RWPE2 (cell line): ENCODE data around the gene PCP2.

Experiments used
- ATAC-seq: fragments of 200-7000 bp; cut with Tn5 transposase; 3 replicates; pipeline ENCODE4 v1.9.1; 2021; ENCODE audit warnings: low read depth
- DNase-seq: peaks from one replicate; pipeline ENCODE4 v3.0.0-alpha.2; 2020; ENCODE audit warnings: low spot score
- H3K27ac ChIP-seq: fragments of 450-650 bp; 2 replicates; pipeline ENCODE4 v1.5.1; 2017; ENCODE audit warnings: mild to moderate bottlenecking; ENCODE audit not compliant: poor library complexity, severe bottlenecking
- H3K27me3 ChIP-seq: fragments of 250-450 bp; sonication (Bioruptor Pico); 2 replicates; pipeline ENCODE4 v1.5.1; 2021; ENCODE audit warnings: mild to moderate bottlenecking, moderate library complexity; ENCODE audit not compliant: insufficient read depth, poor library complexity, severe bottlenecking
- H3K36me3 ChIP-seq: fragments of 250-450 bp; sonication (Bioruptor Pico); 2 replicates; pipeline ENCODE4 v1.5.1; 2020; ENCODE audit warnings: low read depth, mild to moderate bottlenecking, moderate library complexity
- H3K4me1 ChIP-seq: fragments of 250-450 bp; sonication (Bioruptor Pico); 2 replicates; pipeline ENCODE4 v1.5.1; 2021; ENCODE audit warnings: mild to moderate bottlenecking, moderate library complexity; ENCODE audit not compliant: insufficient read depth, poor library complexity, severe bottlenecking
- H3K4me3 ChIP-seq: fragments of 250-450 bp; sonication (Bioruptor Pico); 2 replicates; pipeline ENCODE4 v1.5.1; 2021; ENCODE audit warnings: mild to moderate bottlenecking, moderate library complexity; ENCODE audit not compliant: severe bottlenecking
- H3K9me3 ChIP-seq: fragments of 250-450 bp; sonication (Bioruptor Pico); 2 replicates; pipeline ENCODE4 v1.5.1; 2021; ENCODE audit warnings: mild to moderate bottlenecking, moderate library complexity; ENCODE audit not compliant: severe bottlenecking
- TF ChIP-seq, protein P1 (sequence below): fragments of 450-650 bp; IDR thresholded peaks from one replicate; pipeline ENCODE4 v1.5.1; 2017; ENCODE audit warnings: mild to moderate bottlenecking, moderate library complexity; ENCODE audit not compliant: poor library complexity, severe bottlenecking

The PCP2 gene

DNA sequence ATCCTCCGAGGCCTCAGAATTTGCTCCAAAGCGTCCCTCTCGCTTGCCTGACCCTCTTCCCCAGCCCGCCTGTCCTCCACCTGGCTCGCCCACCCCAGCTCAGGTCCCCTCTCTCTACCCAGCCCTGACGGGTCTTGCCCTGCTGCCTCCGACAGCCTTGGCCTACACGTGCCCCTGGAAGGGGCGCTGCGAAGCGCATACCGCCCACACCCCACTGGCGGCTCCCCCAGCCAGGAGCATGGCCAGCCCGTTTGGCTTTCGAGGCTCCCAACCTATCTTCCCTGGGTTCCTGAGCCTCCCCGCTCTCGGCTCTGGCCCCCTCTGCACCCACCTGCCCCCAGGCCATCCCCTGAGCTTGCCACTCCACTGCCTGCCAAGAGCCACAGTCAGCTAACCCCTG is 8.7 kb downstream of the PCP2 start:
- Histone ChIP-seq H3K27ac (no peak overlapping the region), H3K4me1 (no peaks in the 10 kb centered on the region), H3K36me3 (peaks cover 46% of the 10 kb centered on the region), H3K9me3 (no peaks in the 10 kb centered on the region), H3K4me3 (no peak overlapping the region), H3K27me3 (no peaks in the 10 kb centered on the region)
- TF ChIP-seq, protein P1, sequence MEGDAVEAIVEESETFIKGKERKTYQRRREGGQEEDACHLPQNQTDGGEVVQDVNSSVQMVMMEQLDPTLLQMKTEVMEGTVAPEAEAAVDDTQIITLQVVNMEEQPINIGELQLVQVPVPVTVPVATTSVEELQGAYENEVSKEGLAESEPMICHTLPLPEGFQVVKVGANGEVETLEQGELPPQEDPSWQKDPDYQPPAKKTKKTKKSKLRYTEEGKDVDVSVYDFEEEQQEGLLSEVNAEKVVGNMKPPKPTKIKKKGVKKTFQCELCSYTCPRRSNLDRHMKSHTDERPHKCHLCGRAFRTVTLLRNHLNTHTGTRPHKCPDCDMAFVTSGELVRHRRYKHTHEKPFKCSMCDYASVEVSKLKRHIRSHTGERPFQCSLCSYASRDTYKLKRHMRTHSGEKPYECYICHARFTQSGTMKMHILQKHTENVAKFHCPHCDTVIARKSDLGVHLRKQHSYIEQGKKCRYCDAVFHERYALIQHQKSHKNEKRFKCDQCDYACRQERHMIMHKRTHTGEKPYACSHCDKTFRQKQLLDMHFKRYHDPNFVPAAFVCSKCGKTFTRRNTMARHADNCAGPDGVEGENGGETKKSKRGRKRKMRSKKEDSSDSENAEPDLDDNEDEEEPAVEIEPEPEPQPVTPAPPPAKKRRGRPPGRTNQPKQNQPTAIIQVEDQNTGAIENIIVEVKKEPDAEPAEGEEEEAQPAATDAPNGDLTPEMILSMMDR = no peak
- ATAC-seq (no peak), DNase-seq (no peak)

DNA sequence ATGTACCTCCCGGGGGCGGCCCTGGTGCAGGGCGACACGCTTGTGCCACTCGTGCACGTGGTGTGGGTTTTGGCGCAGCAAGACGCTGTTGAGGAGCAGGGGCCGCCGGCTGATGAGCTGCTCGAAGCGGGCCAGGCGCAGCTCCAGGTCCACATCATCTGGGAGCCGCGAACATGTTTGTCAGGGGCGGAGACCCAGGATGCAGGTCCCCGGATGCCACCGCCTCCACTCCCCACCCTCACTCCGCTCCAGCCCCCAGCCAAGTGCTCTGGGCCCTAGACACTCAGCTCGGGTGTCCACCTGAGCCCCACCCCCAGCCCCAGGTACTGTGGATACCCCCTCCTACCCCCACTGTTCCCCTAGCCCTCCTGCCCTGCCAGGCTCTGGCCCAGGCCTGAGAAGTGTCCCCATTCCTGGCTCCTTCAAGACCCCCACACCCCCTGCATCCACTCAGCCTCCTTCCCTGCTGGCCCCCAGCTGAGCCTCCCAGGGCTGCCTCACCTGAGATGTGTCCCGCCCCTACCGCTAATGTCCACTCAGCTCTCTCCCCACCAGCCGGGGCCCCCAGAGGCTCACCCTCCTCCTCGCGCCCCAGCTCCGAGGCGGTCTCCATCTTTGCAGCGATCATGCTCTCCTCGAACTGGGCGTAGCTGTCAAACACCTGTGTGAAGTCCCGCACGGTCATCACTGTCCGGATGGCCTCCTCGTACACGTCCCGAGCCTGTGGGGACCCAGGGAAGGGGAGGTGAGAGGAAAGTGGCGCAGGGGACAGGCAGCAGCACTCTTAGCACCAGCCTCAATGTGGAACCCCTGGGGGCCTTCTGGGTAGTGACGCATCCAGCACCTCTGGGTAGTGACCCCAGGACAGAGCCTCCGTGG is 9.6 kb downstream of the PCP2 start:
- TF ChIP-seq, protein P1 = no peak
- no peak for DNase-seq
- Histone ChIP-seq H3K27ac (no peak overlapping the region), H3K4me1 (no peaks in the 10 kb centered on the region), H3K9me3 (no peaks in the 10 kb centered on the region), H3K4me3 (no peak overlapping the region), H3K27me3 (no peaks in the 10 kb centered on the region), H3K36me3 (peaks cover 47% of the 10 kb centered on the region)
- ATAC-seq = no peak

DNA sequence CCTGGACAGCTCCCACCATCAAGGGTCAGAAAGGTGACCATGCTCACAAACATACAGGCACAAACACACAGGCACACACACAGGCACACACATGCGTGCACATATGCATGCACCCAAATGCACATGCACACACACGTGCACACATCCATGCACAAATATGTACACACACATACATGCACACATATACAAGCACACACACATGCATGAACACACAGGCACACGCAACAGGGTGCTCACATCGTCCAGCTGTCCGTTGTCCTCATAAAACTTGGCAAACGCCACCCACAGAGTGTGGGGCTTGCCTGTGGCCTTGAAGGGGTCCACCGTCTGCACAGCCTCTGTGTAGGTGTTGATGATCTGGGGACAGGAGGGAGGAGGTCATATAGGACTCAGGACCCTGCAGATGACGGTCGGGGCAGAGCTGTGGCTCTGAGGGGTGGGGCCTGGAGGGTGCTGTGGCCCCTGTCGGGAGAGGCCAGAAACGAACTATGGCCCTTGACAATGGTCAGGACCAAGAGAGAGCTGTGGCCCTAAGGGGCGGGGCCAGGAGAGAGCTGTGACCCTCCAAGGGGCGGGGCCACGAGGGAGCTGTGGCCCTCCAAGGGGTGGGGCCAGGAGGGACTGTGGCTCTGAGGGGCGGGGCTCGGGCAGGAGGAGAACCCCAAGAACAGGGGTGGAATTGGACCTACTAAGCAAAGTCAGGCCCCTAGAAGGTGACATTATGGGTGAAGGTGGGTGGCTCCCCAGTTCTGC is 10.4 kb downstream of the PCP2 start:
- Histone ChIP-seq H3K27ac (no peak overlapping the region), H3K9me3 (no peaks in the 10 kb centered on the region), H3K4me3 (no peak overlapping the region), H3K4me1 (no peaks in the 10 kb centered on the region), H3K36me3 (peaks cover 47% of the 10 kb centered on the region), H3K27me3 (no peaks in the 10 kb centered on the region)
- ATAC-seq = no peak
- DNase-seq = no peak
- TF ChIP-seq, protein P1 = no peak

DNA sequence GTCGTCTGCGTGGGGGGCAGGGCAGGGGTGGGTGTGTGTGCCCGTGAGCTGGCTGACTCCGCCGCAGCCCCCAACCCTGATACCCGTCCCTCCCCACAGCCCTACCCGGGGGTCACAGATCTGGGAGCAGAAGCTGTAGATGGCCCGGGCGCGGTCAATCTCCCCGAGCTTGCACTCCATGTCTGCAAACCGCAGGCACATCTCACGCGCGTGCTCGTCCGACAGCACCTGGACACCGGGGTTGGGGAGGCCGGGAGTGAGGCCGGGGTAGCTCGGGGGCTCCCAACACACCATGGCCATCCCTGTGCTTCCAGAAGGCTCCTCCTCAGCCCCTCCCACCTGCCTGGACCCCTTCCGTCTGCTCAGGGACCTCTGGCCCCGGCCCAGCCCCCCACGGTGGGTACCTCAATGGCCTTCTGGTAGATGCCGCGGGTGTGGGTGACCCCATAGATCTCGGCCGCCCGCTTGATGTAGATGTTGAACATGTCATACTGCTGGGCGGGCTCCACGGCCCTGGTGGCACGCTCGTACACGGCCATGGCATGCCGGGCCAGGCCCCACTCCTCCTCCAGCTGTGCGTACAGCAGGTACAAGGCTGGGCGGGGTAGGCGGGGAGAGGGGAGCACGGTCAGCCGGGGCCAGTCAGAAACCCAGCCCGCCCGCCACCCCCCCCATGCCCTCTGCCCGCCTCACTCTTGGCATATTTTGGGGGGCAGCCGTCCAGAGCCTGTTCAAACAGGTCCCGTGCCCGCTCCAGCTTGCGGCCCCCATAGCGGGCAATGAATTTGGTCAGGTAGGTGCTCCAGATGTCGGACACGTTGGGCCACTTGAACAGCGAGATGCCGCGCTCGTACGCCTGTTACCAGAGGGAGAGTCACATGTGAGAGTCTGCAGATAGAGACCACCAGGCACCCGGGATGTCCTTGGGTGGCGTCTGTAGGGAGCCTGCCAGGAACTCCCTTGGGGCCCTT is 12.8 kb downstream of the PCP2 start:
- Histone ChIP-seq H3K4me3 (no peak overlapping the region), H3K9me3 (no peaks in the 10 kb centered on the region), H3K27me3 (no peaks in the 10 kb centered on the region), H3K4me1 (no peaks in the 10 kb centered on the region), H3K36me3 (peaks cover 28% of the 10 kb centered on the region), H3K27ac (no peak overlapping the region)
- no peak for ATAC-seq
- TF ChIP-seq, protein P1 = no peak
- DNase-seq = no peak
